Smooth muscle cell (in vitro differentiated cells): ENCODE data around the gene VPS35L. TPM values are rescaled to one million over a fixed set of nuclear protein-coding genes. Genes with fewer than 3 reads are reported as not detected.

Source experiments
- DNase-seq: peaks from one replicate; lab custom pipeline; 2025; ENCODE audit not compliant: unreplicated experiment; lab: John Stamatoyannopoulos, UW
- H2AFZ ChIP-seq: fragments of 200-600 bp; sonication (generic); 2 replicates; pipeline ENCODE4 v1.6.0; 2016; ENCODE audit warnings: antibody characterized with exemption, low read depth, mild to moderate bottlenecking
- H3F3A ChIP-seq: fragments of 200-600 bp; sonication (generic); 2 replicates; pipeline ENCODE4 v1.6.0; 2017; ENCODE audit warnings: antibody characterized with exemption, low read depth
- H3K27ac ChIP-seq: fragments of 200-600 bp; sonication (generic); 2 replicates; pipeline ENCODE4 v1.5.1; 2016; ENCODE audit warnings: low read depth, mild to moderate bottlenecking
- H3K27me3 ChIP-seq: fragments of 200-600 bp; sonication (generic); 2 replicates; pipeline ENCODE4 v1.6.1; 2016; ENCODE audit warnings: low read depth, mild to moderate bottlenecking
- H3K36me3 ChIP-seq: fragments of 200-600 bp; sonication (generic); 2 replicates; pipeline ENCODE4 v1.5.1; 2016; ENCODE audit warnings: low read depth
- H3K4me1 ChIP-seq: fragments of 200-600 bp; sonication (generic); 2 replicates; pipeline ENCODE4 v1.5.1; 2016; ENCODE audit warnings: low read depth
- H3K4me2 ChIP-seq: fragments of 200-600 bp; sonication (generic); 2 replicates; pipeline ENCODE4 v1.6.0; 2016; ENCODE audit warnings: mild to moderate bottlenecking
- H3K4me3 ChIP-seq: fragments of 200-600 bp; sonication (generic); 2 replicates; pipeline ENCODE4 v1.5.1; 2016; ENCODE audit warnings: mild to moderate bottlenecking
- H3K79me2 ChIP-seq: fragments of 200-600 bp; sonication (generic); 2 replicates; pipeline ENCODE4 v1.6.0; 2016; ENCODE audit warnings: low read depth, mild to moderate bottlenecking
- H3K9ac ChIP-seq: fragments of 200-600 bp; sonication (generic); 2 replicates; pipeline ENCODE4 v1.6.0; 2016; ENCODE audit warnings: low read depth
- H3K9me3 ChIP-seq: fragments of 200-600 bp; sonication (generic); replicated peaks from 2 replicates; pipeline ENCODE4 v1.5.1; 2016; ENCODE audit warnings: low read depth
- H4K20me1 ChIP-seq: fragments of 200-600 bp; sonication (generic); 2 replicates; pipeline ENCODE4 v1.6.0; 2016; ENCODE audit warnings: low read depth
- CTCF ChIP-seq: fragments of 200-600 bp; sonication (generic); IDR thresholded peaks from 2 replicates; pipeline ENCODE4 v1.5.1; 2017; ENCODE audit warnings: borderline replicate concordance, mild to moderate bottlenecking, antibody characterized with exemption; ENCODE audit not compliant: insufficient read depth, poor library complexity, severe bottlenecking
- WGBS: methylation state at CpG from one replicate; pipeline ENCODE4 v1.1.7; 2016; ENCODE audit warnings: low lambda C conversion rate; 5-methylcytosine and 5-hydroxymethylcytosine counted together
- polyA plus RNA-seq: library from polyadenylated mRNA; unstranded; fragments of >200 nt; fragmentation: Nextera tagmentation; extraction: Ambion mirVana; gene quantifications from 2 replicates; pipeline ENCODE4 v1.2.1, GENCODE V29; 2016
- total RNA-seq: library from RNA; depleted of rRNA; stranded (reverse); fragments of >200 nt; gene quantifications from 2 replicates; pipeline ENCODE4 v1.2.3, GENCODE V29; 2014

Gene VPS35L
- total and polyA plus RNA-seq, 2 experiments from 2014 or later: 46.7 to 47.4 TPM

DNA sequence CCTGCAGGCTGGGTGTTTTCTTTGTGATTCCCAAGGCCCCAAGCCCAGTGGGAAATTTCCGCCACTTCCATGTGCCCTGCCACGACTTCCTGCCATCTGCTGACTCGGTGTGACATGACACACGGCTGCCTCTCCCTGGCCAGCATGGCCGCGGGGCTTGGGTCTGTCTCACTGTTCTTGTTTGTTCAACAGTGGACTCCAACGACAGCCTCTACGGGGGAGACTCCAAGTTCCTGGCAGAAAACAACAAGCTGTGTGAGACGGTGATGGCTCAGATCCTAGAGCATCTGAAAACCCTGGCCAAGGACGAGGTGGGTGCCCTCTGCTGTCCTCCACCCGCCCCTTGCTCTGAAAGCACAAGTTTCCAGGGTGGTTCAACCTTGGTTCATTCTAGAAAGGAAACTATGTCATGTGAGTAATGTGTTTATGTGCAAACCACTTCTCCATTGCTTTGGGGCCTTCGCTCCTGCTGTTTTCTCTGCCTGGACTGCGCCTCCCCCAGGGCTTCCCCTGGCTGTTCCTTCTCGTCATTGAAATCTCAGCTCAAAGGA lies 135.7 kb downstream of the VPS35L start:
- TF ChIP-seq CTCF: no peak
- DNase-seq: no peak
- Histone ChIP-seq H3K27me3 (no peaks in the 10 kb centered on the region), H3K27ac (no peak overlapping the region), H3K9ac (no peak overlapping the region), H3K36me3 (no peaks in the 10 kb centered on the region), H3F3A (no peaks in the 10 kb centered on the region), H2AFZ (no peak overlapping the region), H3K9me3 (no peaks in the 10 kb centered on the region), H3K4me2 (no peak overlapping the region), H4K20me1 (no peaks in the 10 kb centered on the region), H3K4me3 (no peak overlapping the region), H3K79me2 (no peaks in the 10 kb centered on the region), H3K4me1 (no peaks in the 10 kb centered on the region)
- 92% methylated on average over 14 of the region's 14 CpGs for WGBS

DNA sequence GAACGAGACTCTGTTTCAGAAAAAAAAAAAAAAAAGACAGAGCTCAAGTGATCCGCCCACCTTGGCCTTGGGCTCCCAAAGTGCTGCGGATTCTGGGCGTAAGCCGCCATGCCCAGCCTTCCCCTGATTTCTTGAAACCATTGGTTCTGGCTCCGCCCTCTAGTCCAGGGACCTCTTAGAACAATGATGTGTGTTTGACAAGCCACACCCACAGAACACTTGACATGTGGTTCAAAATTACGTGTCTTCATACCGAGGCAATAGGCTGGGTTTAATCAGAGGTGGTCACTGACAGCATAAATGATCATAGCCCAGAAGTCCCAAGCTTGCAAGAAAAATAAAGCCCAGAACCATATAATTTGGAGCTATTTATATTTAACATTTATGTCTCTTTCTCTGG lies 139.5 kb downstream of the VPS35L start:
- Histone ChIP-seq H3K9ac (no peak overlapping the region), H3K4me1 (no peaks in the 10 kb centered on the region), H3K4me3 (no peak overlapping the region), H2AFZ (no peak overlapping the region), H3K79me2 (no peaks in the 10 kb centered on the region), H3K4me2 (no peak overlapping the region), H3K27me3 (no peaks in the 10 kb centered on the region), H3K9me3 (no peaks in the 10 kb centered on the region), H3F3A (no peaks in the 10 kb centered on the region), H3K36me3 (no peaks in the 10 kb centered on the region), H3K27ac (no peak overlapping the region), H4K20me1 (no peaks in the 10 kb centered on the region)
- DNase-seq: no peak
- WGBS: 96% methylated on average over 8 of the region's 8 CpGs
- no peak for TF ChIP-seq CTCF

- H3K9me3 ChIP-seq: no peaks in the 10 kb centered on the region
- H3F3A ChIP-seq: no peaks in the 10 kb centered on the region
- no peak overlapping the region for H2AFZ ChIP-seq
- 37% methylated on average over 10 of the region's 10 CpGs for WGBS
- H3K4me2 ChIP-seq: peak overlapping the region; percentile 68
- no peaks in the 10 kb centered on the region for H3K36me3 ChIP-seq
- H3K4me3 ChIP-seq: no peak overlapping the region
- no peaks in the 10 kb centered on the region for H3K4me1 ChIP-seq
- no peaks in the 10 kb centered on the region for H3K27me3 ChIP-seq
- H4K20me1 ChIP-seq: no peaks in the 10 kb centered on the region
- H3K27ac ChIP-seq: peak overlapping the region; percentile 53
- H3K9ac ChIP-seq: no peak overlapping the region
- DNase-seq: peak; percentile 5
- TF ChIP-seq CTCF: no peak
- no peaks in the 10 kb centered on the region for H3K79me2 ChIP-seq
These were observed 140.8 kb downstream of the VPS35L start for GRCh38 chr16:19696328-19696727.

GRCh38 chr16:19696961-19697360 lies 141.5 kb downstream of the VPS35L start:
- H3K4me2 ChIP-seq: no peak overlapping the region
- H3K27ac ChIP-seq: peak overlapping the region; percentile 53
- no peaks in the 10 kb centered on the region for H3F3A ChIP-seq
- H3K4me1 ChIP-seq: no peaks in the 10 kb centered on the region
- 99% methylated on average over 15 of the region's 15 CpGs for WGBS
- no peaks in the 10 kb centered on the region for H3K27me3 ChIP-seq
- H3K79me2 ChIP-seq: no peaks in the 10 kb centered on the region
- no peaks in the 10 kb centered on the region for H4K20me1 ChIP-seq
- no peak for TF ChIP-seq CTCF
- no peaks in the 10 kb centered on the region for H3K36me3 ChIP-seq
- H3K9me3 ChIP-seq: no peaks in the 10 kb centered on the region
- no peak for DNase-seq
- H3K4me3 ChIP-seq: no peak overlapping the region
- H3K9ac ChIP-seq: no peak overlapping the region
- H2AFZ ChIP-seq: no peak overlapping the region
